Glutamatergic neuron (in vitro differentiated cells): ENCODE data around the gene EIF4G1. TPM values are rescaled to one million over a fixed set of nuclear protein-coding genes. Genes with fewer than 3 reads are reported as not detected.

ENCODE experiments used
- DNase-seq: peaks from one replicate; pipeline ENCODE4 v3.0.0; 2022
- H3K27ac Mint-ChIP-seq: one replicate; pipeline ENCODE4 v1.8.0; 2020; ENCODE audit warnings: mild to moderate bottlenecking, mixed read lengths, inconsistent platforms; ENCODE audit not compliant: unreplicated experiment
- H3K27me3 Mint-ChIP-seq: one replicate; pipeline ENCODE4 v1.8.0; 2020; ENCODE audit warnings: mild to moderate bottlenecking, moderate library complexity, mixed read lengths, inconsistent platforms; ENCODE audit not compliant: unreplicated experiment
- H3K36me3 Mint-ChIP-seq: one replicate; pipeline ENCODE4 v1.8.0; 2020; ENCODE audit warnings: mild to moderate bottlenecking, mixed read lengths, inconsistent platforms; ENCODE audit not compliant: unreplicated experiment
- H3K4me1 Mint-ChIP-seq: one replicate; pipeline ENCODE4 v1.8.0; 2020; ENCODE audit warnings: mild to moderate bottlenecking, low read depth, mixed read lengths, inconsistent platforms; ENCODE audit not compliant: unreplicated experiment
- H3K4me3 Mint-ChIP-seq: one replicate; pipeline ENCODE4 v1.8.0; 2020; ENCODE audit warnings: mild to moderate bottlenecking, mixed read lengths, inconsistent platforms; ENCODE audit not compliant: unreplicated experiment
- H3K9me3 Mint-ChIP-seq: one replicate; pipeline ENCODE4 v1.8.0; 2020; ENCODE audit warnings: mild to moderate bottlenecking, moderate library complexity, mixed read lengths, inconsistent platforms; ENCODE audit not compliant: unreplicated experiment
- total RNA-seq: library from RNA; stranded (reverse); fragmentation: NEBNext Ultra II Directional; extraction: Animal tissue kit (Norgen Biotek cat#: 25700); gene quantifications from one replicate; pipeline ENCODE4 v1.2.1, GENCODE V29; 2021; ENCODE audit not compliant: unreplicated experiment
- TF ChIP-seq, protein P1 (sequence below): fragments of 200-600 bp; sonication (generic); IDR thresholded peaks from one replicate; pipeline ENCODE4 v1.5.0; 2021; ENCODE audit not compliant: partially characterized antibody, unreplicated experiment

EIF4G1 gene
- total RNA-seq, 1 donor from 2014 or later: 346 TPM

- TF ChIP-seq, protein P1, sequence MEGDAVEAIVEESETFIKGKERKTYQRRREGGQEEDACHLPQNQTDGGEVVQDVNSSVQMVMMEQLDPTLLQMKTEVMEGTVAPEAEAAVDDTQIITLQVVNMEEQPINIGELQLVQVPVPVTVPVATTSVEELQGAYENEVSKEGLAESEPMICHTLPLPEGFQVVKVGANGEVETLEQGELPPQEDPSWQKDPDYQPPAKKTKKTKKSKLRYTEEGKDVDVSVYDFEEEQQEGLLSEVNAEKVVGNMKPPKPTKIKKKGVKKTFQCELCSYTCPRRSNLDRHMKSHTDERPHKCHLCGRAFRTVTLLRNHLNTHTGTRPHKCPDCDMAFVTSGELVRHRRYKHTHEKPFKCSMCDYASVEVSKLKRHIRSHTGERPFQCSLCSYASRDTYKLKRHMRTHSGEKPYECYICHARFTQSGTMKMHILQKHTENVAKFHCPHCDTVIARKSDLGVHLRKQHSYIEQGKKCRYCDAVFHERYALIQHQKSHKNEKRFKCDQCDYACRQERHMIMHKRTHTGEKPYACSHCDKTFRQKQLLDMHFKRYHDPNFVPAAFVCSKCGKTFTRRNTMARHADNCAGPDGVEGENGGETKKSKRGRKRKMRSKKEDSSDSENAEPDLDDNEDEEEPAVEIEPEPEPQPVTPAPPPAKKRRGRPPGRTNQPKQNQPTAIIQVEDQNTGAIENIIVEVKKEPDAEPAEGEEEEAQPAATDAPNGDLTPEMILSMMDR: no peak
- H3K36me3 Mint-ChIP-seq: no peaks in the 10 kb centered on the region
- H3K4me1 Mint-ChIP-seq: peaks cover 10% of the 10 kb centered on the region
- peaks cover 2% of the 10 kb centered on the region for H3K27me3 Mint-ChIP-seq
- peak; percentile 74 for DNase-seq
- H3K9me3 Mint-ChIP-seq: peaks cover 4% of the 10 kb centered on the region
- peak overlapping the region; percentile 89 for H3K27ac Mint-ChIP-seq
- peak overlapping the region; percentile 88 for H3K4me3 Mint-ChIP-seq
Observed at GRCh38 chr3:184314700-184315542, 515 bp downstream of the EIF4G1 start.

- H3K4me1 Mint-ChIP-seq: peaks cover 10% of the 10 kb centered on the region
- H3K4me3 Mint-ChIP-seq: peak overlapping the region; percentile 88
- peak overlapping the region; percentile 89 for H3K27ac Mint-ChIP-seq
- DNase-seq: no peak
- TF ChIP-seq, protein P1: no peak
- peaks cover 4% of the 10 kb centered on the region for H3K9me3 Mint-ChIP-seq
- H3K27me3 Mint-ChIP-seq: peaks cover 2% of the 10 kb centered on the region
- no peaks in the 10 kb centered on the region for H3K36me3 Mint-ChIP-seq
Observed at GRCh38 chr3:184315543-184315867, 1.1 kb downstream of the EIF4G1 start.

GRCh38 chr3:184315871-184316661 lies 1.7 kb downstream of the EIF4G1 start:
- Mint-ChIP-seq H3K4me1 (peaks cover 10% of the 10 kb centered on the region), H3K9me3 (peaks cover 5% of the 10 kb centered on the region), H3K27ac (peak overlapping the region; percentile 89), H3K4me3 (peak overlapping the region; percentile 88), H3K36me3 (no peaks in the 10 kb centered on the region), H3K27me3 (peaks cover 2% of the 10 kb centered on the region)
- TF ChIP-seq, protein P1: no peak
- peak; percentile 43 for DNase-seq

DNA sequence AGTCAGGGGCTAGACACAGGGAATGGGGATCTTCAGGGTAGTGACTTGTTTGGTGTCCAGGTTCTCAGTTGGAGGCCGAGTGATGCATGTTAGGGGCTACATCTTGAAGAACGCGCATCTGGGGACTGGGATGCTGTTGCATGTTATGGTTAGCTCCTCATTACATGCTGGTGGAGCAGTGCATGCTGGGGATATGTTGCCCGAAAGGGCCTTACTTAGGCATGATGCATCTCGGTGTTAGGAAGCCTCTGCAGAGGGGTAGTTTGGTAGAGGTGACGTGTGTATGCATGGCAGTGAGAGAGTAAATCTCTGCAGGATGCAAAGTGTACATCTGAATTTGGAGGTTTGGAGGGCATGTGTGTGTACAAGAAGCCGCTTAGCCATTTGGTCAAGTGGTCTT lies 2.4 kb downstream of the EIF4G1 start:
- peak overlapping the region; percentile 88 for H3K4me3 Mint-ChIP-seq
- TF ChIP-seq, protein P1: no peak
- H3K9me3 Mint-ChIP-seq: peaks cover 2% of the 10 kb centered on the region
- DNase-seq: no peak
- H3K36me3 Mint-ChIP-seq: no peaks in the 10 kb centered on the region
- peak overlapping the region; percentile 89 for H3K27ac Mint-ChIP-seq
- H3K4me1 Mint-ChIP-seq: peaks cover 10% of the 10 kb centered on the region
- peaks cover 2% of the 10 kb centered on the region for H3K27me3 Mint-ChIP-seq
